ENCODE measurements around the gene XBP1.

- TF ChIP-seq POLR2AphosphoS5 (IDR thresholded peaks at IDR 0.05; ENCODE audit: low read depth, low read length) (no peak), POLR2A (IDR thresholded peaks at IDR 0.05; ENCODE audit: low read depth, low read length) (no peak)
These were observed 16.7 kb upstream of the XBP1 start for GRCh38 chr22:28817064-28817463.

Data from GM12892 (cell line).